Loucy (cell line): ENCODE measurements around the gene PPP1R37.

ENCODE experiments used
- H2AFZ ChIP-seq: fragments of 200-600 bp; sonication (generic); 2 replicates; pipeline ENCODE4 v1.6.0; 2016; ENCODE audit warnings: antibody characterized with exemption, mild to moderate bottlenecking, low read length, moderate library complexity
- H3F3A ChIP-seq: fragments of 200-600 bp; 2 replicates; pipeline ENCODE4 v1.6.0; 2016; ENCODE audit warnings: antibody characterized with exemption, low read depth, mild to moderate bottlenecking
- H3K27me3 ChIP-seq: fragments of 200-600 bp; sonication (generic); 2 replicates; pipeline ENCODE4 v1.6.1; 2014; ENCODE audit warnings: low read length, mild to moderate bottlenecking; ENCODE audit not compliant: insufficient read depth, poor library complexity, severe bottlenecking
- H3K36me3 ChIP-seq: fragments of 200-600 bp; sonication (generic); 2 replicates; pipeline ENCODE4 v1.6.1; 2016; ENCODE audit warnings: low read length; ENCODE audit not compliant: insufficient read depth
- H3K4me1 ChIP-seq: fragments of 200-600 bp; sonication (generic); 2 replicates; pipeline ENCODE4 v1.5.1; 2014; ENCODE audit warnings: low read length, mild to moderate bottlenecking; ENCODE audit not compliant: insufficient read depth, poor library complexity, severe bottlenecking
- H3K4me2 ChIP-seq: fragments of 200-600 bp; sonication (generic); 2 replicates; pipeline ENCODE4 v1.6.0; 2014; ENCODE audit warnings: antibody characterized with exemption, low read length, low read depth, mild to moderate bottlenecking; ENCODE audit not compliant: poor library complexity, severe bottlenecking
- H3K4me3 ChIP-seq: fragments of 200-600 bp; sonication (generic); 2 replicates; pipeline ENCODE4 v1.5.1; 2014; ENCODE audit warnings: low read length, mild to moderate bottlenecking, mixed read lengths; ENCODE audit not compliant: poor library complexity, severe bottlenecking
- H3K79me2 ChIP-seq: fragments of 200-600 bp; sonication (generic); 2 replicates; pipeline ENCODE4 v1.6.1; 2014; ENCODE audit warnings: low read length; ENCODE audit not compliant: insufficient read depth
- H3K9ac ChIP-seq: fragments of 200-600 bp; sonication (generic); 2 replicates; pipeline ENCODE4 v1.6.0; 2014; ENCODE audit warnings: mild to moderate bottlenecking, low read depth, low read length, moderate library complexity; ENCODE audit not compliant: poor library complexity, severe bottlenecking
- H3K9me2 ChIP-seq: fragments of 200-600 bp; sonication (generic); replicated peaks from 2 replicates; pipeline ENCODE4 v1.6.1; 2016; ENCODE audit warnings: low read depth, low read length, mixed read lengths
- H3K9me3 ChIP-seq: fragments of 200-600 bp; sonication (generic); 2 replicates; pipeline ENCODE4 v1.6.1; 2014; ENCODE audit warnings: mild to moderate bottlenecking, antibody characterized with exemption, low read length, low read depth; ENCODE audit not compliant: insufficient read depth
- H4K20me1 ChIP-seq: fragments of 200-600 bp; sonication (generic); 2 replicates; pipeline ENCODE4 v1.6.0; 2014; ENCODE audit warnings: antibody characterized with exemption, low read length, mild to moderate bottlenecking; ENCODE audit not compliant: insufficient read depth, poor library complexity, severe bottlenecking
- EZH2phosphoT487 ChIP-seq: fragments of 200-600 bp; IDR thresholded peaks from 2 replicates; pipeline ENCODE4 v1.6.1; 2018; ENCODE audit warnings: antibody characterized with exemption, mild to moderate bottlenecking, moderate library complexity, borderline replicate concordance
- TF ChIP-seq, protein P1 (sequence below): fragments of 200-600 bp; sonication (generic); conservative IDR thresholded peaks from 2 replicates; pipeline ENCODE4 v1.5.1; 2014; ENCODE audit warnings: mild to moderate bottlenecking, antibody characterized with exemption, low read length

The PPP1R37 gene

GRCh38 chr19:45063851-45064801 lies 28.9 kb upstream of the PPP1R37 start:
- Histone ChIP-seq H3K4me1 (no peaks in the 10 kb centered on the region), H4K20me1 (peaks cover 6% of the 10 kb centered on the region), H3K36me3 (peaks cover 74% of the 10 kb centered on the region; the same call in 1 of the 2 replicates), H3K9me2 (no peaks in the 10 kb centered on the region), H3K9me3 (no peaks in the 10 kb centered on the region), H3K79me2 (no peaks in the 10 kb centered on the region), H3F3A (no peaks in the 10 kb centered on the region), H3K4me3 (no peak overlapping the region), H2AFZ (no peak overlapping the region), H3K4me2 (no peak overlapping the region), H3K9ac (no peak overlapping the region), H3K27me3 (no peaks in the 10 kb centered on the region)
- no peak for TF ChIP-seq EZH2phosphoT487
- TF ChIP-seq, protein P1, sequence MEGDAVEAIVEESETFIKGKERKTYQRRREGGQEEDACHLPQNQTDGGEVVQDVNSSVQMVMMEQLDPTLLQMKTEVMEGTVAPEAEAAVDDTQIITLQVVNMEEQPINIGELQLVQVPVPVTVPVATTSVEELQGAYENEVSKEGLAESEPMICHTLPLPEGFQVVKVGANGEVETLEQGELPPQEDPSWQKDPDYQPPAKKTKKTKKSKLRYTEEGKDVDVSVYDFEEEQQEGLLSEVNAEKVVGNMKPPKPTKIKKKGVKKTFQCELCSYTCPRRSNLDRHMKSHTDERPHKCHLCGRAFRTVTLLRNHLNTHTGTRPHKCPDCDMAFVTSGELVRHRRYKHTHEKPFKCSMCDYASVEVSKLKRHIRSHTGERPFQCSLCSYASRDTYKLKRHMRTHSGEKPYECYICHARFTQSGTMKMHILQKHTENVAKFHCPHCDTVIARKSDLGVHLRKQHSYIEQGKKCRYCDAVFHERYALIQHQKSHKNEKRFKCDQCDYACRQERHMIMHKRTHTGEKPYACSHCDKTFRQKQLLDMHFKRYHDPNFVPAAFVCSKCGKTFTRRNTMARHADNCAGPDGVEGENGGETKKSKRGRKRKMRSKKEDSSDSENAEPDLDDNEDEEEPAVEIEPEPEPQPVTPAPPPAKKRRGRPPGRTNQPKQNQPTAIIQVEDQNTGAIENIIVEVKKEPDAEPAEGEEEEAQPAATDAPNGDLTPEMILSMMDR: no peak

DNA sequence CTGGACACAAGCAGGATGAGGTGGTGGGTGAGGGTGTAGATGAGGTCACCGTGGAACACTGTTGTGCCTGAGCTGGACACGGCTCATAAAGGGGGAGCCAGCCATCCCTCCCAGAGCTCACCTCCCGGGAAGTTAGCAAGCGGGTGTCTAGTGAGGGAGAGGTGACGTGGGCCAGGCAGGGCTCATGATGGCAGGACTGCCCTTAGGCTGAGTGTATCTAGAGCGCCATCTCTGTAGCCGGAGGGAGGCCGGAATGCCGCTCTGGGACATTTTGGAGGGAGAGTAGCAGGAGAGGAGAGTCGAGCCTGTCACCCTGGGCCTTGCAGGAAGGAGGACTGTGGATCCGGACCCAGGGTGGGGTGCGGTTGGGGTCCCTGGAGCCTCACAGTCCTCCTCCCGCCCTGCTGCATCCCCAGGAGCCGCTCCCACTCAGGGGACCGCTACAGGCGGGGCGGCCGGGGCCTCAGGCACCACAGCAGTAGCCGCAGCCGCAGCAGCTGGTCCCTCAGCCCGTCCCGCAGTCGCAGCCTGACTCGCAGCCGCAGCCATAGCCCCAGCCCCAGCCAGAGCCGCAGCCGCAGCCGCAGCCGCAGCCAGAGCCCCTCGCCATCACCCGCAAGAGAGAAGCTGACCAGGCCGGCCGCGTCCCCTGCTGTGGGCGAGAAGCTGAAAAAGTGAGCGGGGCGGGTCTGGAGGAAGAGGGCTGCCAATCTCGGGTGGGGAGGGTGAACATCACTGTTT lies 25.9 kb upstream of the PPP1R37 start:
- H3K9me2 ChIP-seq: no peaks in the 10 kb centered on the region
- H3K27me3 ChIP-seq: no peaks in the 10 kb centered on the region
- no peak overlapping the region for H2AFZ ChIP-seq
- no peaks in the 10 kb centered on the region for H3K79me2 ChIP-seq
- H3K9me3 ChIP-seq: no peaks in the 10 kb centered on the region
- no peaks in the 10 kb centered on the region for H3F3A ChIP-seq
- H3K4me3 ChIP-seq: no peak overlapping the region
- H3K4me2 ChIP-seq: no peak overlapping the region
- peaks cover 61% of the 10 kb centered on the region; the same call in 1 of the 2 replicates for H3K36me3 ChIP-seq
- no peak overlapping the region for H3K9ac ChIP-seq
- H4K20me1 ChIP-seq: no peaks in the 10 kb centered on the region
- no peaks in the 10 kb centered on the region for H3K4me1 ChIP-seq
- TF ChIP-seq EZH2phosphoT487: no peak
- TF ChIP-seq, protein P1: no peak

DNA sequence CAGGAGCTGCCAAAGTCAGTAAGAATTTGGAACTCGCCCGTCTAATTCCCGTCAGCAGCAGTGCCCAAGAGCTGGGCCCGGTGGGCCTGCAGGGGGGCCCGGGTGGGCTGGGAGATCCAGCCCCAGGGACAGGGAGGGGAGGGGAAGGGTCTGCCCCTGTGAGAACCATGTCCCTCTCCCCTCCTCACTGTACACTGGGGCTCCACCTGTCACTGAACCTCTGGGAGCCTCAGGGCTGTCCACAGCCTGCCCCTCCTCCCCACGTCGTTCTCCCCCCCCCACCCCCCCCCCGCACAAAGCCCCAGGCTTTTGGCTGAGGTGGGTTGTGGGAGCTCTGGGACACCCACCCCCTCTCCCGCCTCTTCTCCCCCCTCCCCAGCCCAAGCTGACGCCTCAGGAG lies 24.9 kb upstream of the PPP1R37 start:
- H4K20me1 ChIP-seq: no peaks in the 10 kb centered on the region
- no peaks in the 10 kb centered on the region for H3K79me2 ChIP-seq
- H3K4me1 ChIP-seq: no peaks in the 10 kb centered on the region
- no peak overlapping the region for H2AFZ ChIP-seq
- TF ChIP-seq, protein P1: no peak
- no peak for TF ChIP-seq EZH2phosphoT487
- H3K4me2 ChIP-seq: no peak overlapping the region
- H3K4me3 ChIP-seq: no peak overlapping the region
- H3K9me3 ChIP-seq: no peaks in the 10 kb centered on the region
- H3K9me2 ChIP-seq: no peaks in the 10 kb centered on the region
- no peaks in the 10 kb centered on the region for H3F3A ChIP-seq
- no peak overlapping the region for H3K9ac ChIP-seq
- H3K27me3 ChIP-seq: no peaks in the 10 kb centered on the region
- peaks cover 55% of the 10 kb centered on the region; the same call in 1 of the 2 replicates for H3K36me3 ChIP-seq
